Fibroblast of the aortic adventitia (primary cell): ENCODE results near the gene EYS. TPM values are rescaled to one million over a fixed set of nuclear protein-coding genes. Genes with fewer than 3 reads are reported as not detected.
A peak's percentile ranks its signal among the peaks of the same experiment; 100 is the strongest.

ENCODE experiments used
- DNase-seq: peaks from one replicate; pipeline ENCODE4 v3.0.0-alpha.2; 2010; ENCODE audit warnings: low read depth
- H3K4me3 ChIP-seq: 2 replicates; pipeline ENCODE4 v1.5.1; 2011; ENCODE audit warnings: low read depth, mild to moderate bottlenecking, control low read depth, low read length, moderate library complexity
- total RNA-seq: library from RNA; depleted of rRNA; stranded (reverse); fragments of >200 nt; gene quantifications from 2 replicates; pipeline ENCODE4 v1.2.3, GENCODE V29; 2012; ENCODE audit warnings: low replicate concordance
- TF ChIP-seq, protein P1 (sequence below): IDR thresholded peaks from 2 replicates; pipeline ENCODE4 v1.5.1; 2011; ENCODE audit warnings: mild to moderate bottlenecking, low read length, control low read depth, inconsistent platforms; ENCODE audit not compliant: insufficient read depth

EYS gene
- total RNA-seq, 1 donor: 0.09 TPM

DNA sequence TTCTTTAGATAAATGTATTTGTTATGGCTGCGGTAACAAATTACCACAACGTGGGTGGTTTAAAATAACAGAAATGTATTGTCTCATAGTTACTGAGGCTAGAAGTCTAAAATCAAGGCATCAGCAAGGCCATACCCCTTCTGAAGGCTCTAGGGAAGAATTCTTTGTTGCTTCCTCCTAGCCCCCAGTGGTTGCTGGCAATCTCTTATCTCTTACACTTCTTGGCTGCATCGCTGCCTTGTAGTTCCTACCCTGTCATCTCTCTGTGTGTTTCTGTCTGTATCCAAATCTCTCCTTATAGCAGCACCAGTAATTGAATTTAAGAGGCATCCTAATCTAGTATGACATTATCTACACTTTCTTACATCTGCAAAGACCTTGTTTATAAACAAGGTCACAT lies 1536.7 kb downstream of the EYS start:
- TF ChIP-seq, protein P1, sequence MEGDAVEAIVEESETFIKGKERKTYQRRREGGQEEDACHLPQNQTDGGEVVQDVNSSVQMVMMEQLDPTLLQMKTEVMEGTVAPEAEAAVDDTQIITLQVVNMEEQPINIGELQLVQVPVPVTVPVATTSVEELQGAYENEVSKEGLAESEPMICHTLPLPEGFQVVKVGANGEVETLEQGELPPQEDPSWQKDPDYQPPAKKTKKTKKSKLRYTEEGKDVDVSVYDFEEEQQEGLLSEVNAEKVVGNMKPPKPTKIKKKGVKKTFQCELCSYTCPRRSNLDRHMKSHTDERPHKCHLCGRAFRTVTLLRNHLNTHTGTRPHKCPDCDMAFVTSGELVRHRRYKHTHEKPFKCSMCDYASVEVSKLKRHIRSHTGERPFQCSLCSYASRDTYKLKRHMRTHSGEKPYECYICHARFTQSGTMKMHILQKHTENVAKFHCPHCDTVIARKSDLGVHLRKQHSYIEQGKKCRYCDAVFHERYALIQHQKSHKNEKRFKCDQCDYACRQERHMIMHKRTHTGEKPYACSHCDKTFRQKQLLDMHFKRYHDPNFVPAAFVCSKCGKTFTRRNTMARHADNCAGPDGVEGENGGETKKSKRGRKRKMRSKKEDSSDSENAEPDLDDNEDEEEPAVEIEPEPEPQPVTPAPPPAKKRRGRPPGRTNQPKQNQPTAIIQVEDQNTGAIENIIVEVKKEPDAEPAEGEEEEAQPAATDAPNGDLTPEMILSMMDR: no peak
- H3K4me3 ChIP-seq: no peak overlapping the region
- DNase-seq: peak; percentile 2

DNA sequence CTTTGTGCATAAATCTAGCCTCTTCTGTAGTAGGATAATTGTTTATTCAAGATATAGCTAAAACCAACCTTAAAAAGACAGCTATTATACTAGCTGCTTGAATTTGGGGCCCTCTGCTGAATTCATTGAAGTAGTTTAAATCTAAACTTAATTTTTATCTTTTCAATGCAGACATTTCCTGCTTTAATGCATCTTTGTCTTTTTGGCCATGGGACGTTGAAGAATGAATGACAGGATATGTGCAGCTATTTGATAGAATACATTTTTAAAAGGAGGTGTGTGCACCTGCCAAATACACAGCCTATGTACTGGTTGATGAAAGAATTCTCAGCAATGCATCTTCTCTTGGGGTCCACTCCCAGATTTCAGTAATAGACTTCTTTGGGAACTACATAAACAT lies 1546.5 kb downstream of the EYS start:
- TF ChIP-seq, protein P1: no peak
- DNase-seq: no peak
- no peak overlapping the region for H3K4me3 ChIP-seq

DNA sequence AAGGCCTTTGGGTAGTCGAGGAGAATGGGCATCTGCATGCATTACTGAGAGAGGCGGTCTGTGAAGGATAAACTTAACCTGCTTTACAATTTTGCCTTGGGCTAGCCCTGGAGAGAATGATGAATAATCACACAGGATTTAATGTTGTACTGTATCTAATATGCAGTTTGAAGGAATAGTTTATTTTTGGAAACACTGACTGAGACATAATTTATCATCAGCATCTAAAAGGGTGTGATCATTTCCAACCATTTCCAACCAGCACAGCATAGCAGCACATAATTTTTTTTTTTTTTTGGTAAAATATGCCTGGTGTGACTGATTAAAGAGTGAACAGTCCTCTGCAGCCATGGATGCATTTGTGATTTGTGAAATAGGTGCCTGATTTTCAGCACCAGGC lies 1552.0 kb downstream of the EYS start:
- TF ChIP-seq, protein P1: no peak

DNA sequence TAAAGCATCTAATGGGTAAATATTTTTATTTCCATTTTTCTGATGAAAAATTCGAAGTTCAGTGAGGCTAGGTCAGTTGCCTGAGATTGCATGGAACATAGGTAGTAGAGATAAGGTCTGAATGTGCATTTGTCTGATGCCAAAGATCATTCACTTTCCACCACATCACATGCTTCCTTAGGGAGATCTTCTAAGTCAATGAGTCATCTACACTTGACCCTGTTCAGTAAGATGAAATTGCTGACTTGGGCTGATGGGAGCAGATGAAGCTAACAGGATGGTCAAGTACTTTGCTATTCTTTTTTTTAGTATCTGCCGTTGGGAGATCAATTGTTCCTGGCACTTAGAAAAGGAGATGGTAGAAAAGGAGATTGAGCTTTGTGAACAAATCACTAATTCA lies 1560.2 kb downstream of the EYS start:
- DNase-seq: no peak
- TF ChIP-seq, protein P1: no peak
- H3K4me3 ChIP-seq: no peak overlapping the region

More for the DNA sequence above, 1552.0 kb downstream of the EYS start:
- no peak overlapping the region for H3K4me3 ChIP-seq
- DNase-seq: no peak

DNA sequence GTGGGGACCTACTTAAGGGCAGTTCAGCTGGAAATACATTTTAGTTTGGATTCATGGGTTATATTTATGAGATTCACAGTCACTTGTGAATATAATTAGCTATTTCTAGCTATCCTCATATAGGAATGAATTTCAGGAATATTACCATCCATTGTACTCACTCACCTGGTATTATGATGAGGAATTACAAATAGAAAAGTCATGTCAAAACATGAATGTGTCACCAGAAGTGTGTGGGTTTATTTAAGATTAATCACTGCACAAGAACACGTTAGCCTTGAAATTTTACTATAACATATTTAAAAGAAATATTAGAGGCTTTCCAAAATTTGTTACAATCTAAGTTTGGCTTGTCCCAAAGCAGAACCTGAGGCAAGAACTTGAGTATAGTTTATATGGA lies 1560.9 kb downstream of the EYS start:
- no peak overlapping the region for H3K4me3 ChIP-seq
- DNase-seq: no peak
- TF ChIP-seq, protein P1: no peak

DNA sequence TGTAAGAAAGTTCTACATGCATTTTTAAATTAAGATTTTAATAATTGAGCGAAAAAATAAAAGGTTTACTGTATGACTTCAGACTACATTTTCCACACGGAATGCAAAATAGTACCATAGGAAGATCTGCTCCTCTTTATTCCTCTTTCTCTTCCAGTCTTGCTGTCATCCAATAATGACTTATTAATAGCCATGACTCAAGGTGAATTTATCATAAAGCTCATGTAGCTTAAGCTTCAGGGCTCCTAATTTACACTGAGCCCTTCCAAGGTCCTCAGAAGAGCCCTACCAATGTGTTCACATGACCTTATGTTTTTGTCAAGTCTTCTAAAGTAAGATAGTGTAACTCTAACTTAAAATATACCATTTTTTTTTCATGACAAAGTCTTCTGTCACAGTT lies 1561.4 kb downstream of the EYS start:
- TF ChIP-seq, protein P1: no peak
- DNase-seq: no peak

DNA sequence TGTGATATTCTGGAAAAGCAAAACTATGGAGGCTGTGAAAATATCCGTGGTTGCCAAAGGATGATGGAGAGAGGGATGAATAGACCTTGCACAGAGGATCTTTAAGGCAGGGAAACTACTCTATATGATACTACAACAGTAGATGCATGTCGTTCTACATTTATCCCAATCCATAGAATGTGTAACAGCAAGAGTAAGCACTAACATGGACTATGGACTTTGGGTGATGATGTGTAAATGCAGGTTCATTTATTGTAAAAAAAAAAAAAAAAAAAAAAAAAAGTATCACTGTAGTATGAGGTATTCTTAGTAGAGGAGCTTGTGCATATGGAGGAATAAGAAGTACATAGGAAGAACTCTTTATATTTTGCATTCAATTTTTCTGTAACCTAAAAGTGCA lies 1563.9 kb downstream of the EYS start:
- H3K4me3 ChIP-seq: no peak overlapping the region
- no peak for DNase-seq
- TF ChIP-seq, protein P1: no peak

More for the DNA sequence above, 1561.4 kb downstream of the EYS start:
- no peak overlapping the region for H3K4me3 ChIP-seq
